Panc1 (cell line): ENCODE measurements around the gene MSLN. TPM values are rescaled to one million over a fixed set of nuclear protein-coding genes. Genes with fewer than 3 reads are reported as not detected.

Experiments
- ATAC-seq: fragments of 200-7000 bp; cut with Tn5 transposase; 2 replicates; pipeline ENCODE4 v1.9.1; 2020; ENCODE audit warnings: mild to moderate bottlenecking, moderate library complexity
- BruUV-seq: library from RNA; stranded (reverse); fragments of 400-500 nt; replicated peaks from 2 replicates; lab custom pipeline; 2021; lab: Mats Ljungman, UMichigan
- CTCF ChIA-PET: fragments of 300-600 bp; sonication (Branson Sonifier 250); formaldehyde crosslinking; loops from one replicate; lab custom pipeline; 2022; ENCODE audit warnings: antibody characterized with exemption; lab: Charles Lee
- POLR2A ChIA-PET: fragments of 300-600 bp; sonication (Branson Sonifier 250); formaldehyde crosslinking; loops from one replicate; lab custom pipeline; 2022; ENCODE audit warnings: antibody characterized with exemption; lab: Charles Lee
- DNase-seq: peaks from one replicate; pipeline ENCODE4 v3.0.0-alpha.2; 2010; ENCODE audit warnings: low read depth, low spot score
- H3K27ac ChIP-seq: 2 replicates; pipeline ENCODE4 v1.5.1; 2011; ENCODE audit warnings: mild to moderate bottlenecking, low read length, inconsistent platforms
- H3K27me3 ChIP-seq: fragments of 200-500 bp; sonication (Bioruptor generic); 2 replicates; pipeline ENCODE4 v1.6.0; 2014; ENCODE audit warnings: low read length, inconsistent platforms; ENCODE audit not compliant: control insufficient read depth, insufficient read depth
- H3K36me3 ChIP-seq: fragments of 200-500 bp; sonication (Bioruptor generic); 2 replicates; pipeline ENCODE4 v1.5.1; 2014; ENCODE audit warnings: inconsistent platforms, mild to moderate bottlenecking, low read length, moderate library complexity; ENCODE audit not compliant: control insufficient read depth, insufficient read depth
- H3K4me1 ChIP-seq: 2 replicates; pipeline ENCODE4 v1.5.1; 2011; ENCODE audit warnings: inconsistent platforms, mild to moderate bottlenecking, low read length, moderate library complexity; ENCODE audit not compliant: control insufficient read depth, insufficient read depth
- H3K4me3 ChIP-seq, 2 experiments: 2 replicates each; pipeline ENCODE4 v1.5.1; 2011 to 2012; ENCODE audit warnings: low read depth in 2 of 2, low read length in 2 of 2, mild to moderate bottlenecking in 2 of 2, inconsistent platforms in 1 of 2, moderate library complexity in 1 of 2
- H3K9me3 ChIP-seq: fragments of 200-500 bp; sonication (Bioruptor generic); 2 replicates; pipeline ENCODE4 v1.5.1; 2014; ENCODE audit warnings: low read depth, mild to moderate bottlenecking, inconsistent platforms, low read length, moderate library complexity; ENCODE audit not compliant: control insufficient read depth, insufficient read depth
- CTCF ChIP-seq: fragments of 450-650 bp; IDR thresholded peaks from 2 replicates; pipeline ENCODE4 v1.5.1; 2017; ENCODE audit warnings: mild to moderate bottlenecking
- POLR2AphosphoS5 ChIP-seq: IDR thresholded peaks from 2 replicates; pipeline ENCODE4 v1.6.1; 2012; ENCODE audit warnings: mild to moderate bottlenecking, low read depth, low read length, moderate library complexity
- SIN3A ChIP-seq: IDR thresholded peaks from 2 replicates; pipeline ENCODE4 v1.6.1; 2012; ENCODE audit warnings: low read depth, mild to moderate bottlenecking, low read length, moderate library complexity, borderline replicate concordance; ENCODE audit not compliant: insufficient read depth
- TCF7L2 ChIP-seq: IDR thresholded peaks from 2 replicates; pipeline ENCODE4 v1.6.1; 2011; ENCODE audit warnings: mild to moderate bottlenecking, low read depth, low read length, inconsistent platforms
- in situ Hi-C: cut with HindIII; loops from 2 replicates; pipeline ENCODE4 v1.10.0; 2016; ENCODE audit warnings: low sequenced_read_pairs, low pct_unique_long_range_greater_than_20kb
- intact Hi-C: fragments of 100-400 bp; cut with micrococcal nuclease; formaldehyde crosslinking; loops from one replicate; pipeline ENCODE4 v1.10.0; 2022; ENCODE audit not compliant: unreplicated experiment
- total RNA-seq: library from RNA; stranded (reverse); gene quantifications from one replicate; pipeline ENCODE4 v1.2.1, GENCODE V29; 2021; ENCODE audit not compliant: unreplicated experiment
- TF ChIP-seq, protein P1 (sequence below), 2 experiments: IDR thresholded peaks; 2 replicates each; pipeline ENCODE4 v1.6.1; 2011 to 2012; ENCODE audit warnings: low read depth in 2 of 2, control low read depth in 1 of 2, low read length in 1 of 2, mild to moderate bottlenecking in 1 of 2, moderate library complexity in 1 of 2; ENCODE audit not compliant: insufficient read depth in 1 of 2

The MSLN gene
- total RNA-seq, 1 experiment from 2014 or later = 1.1 TPM

DNA sequence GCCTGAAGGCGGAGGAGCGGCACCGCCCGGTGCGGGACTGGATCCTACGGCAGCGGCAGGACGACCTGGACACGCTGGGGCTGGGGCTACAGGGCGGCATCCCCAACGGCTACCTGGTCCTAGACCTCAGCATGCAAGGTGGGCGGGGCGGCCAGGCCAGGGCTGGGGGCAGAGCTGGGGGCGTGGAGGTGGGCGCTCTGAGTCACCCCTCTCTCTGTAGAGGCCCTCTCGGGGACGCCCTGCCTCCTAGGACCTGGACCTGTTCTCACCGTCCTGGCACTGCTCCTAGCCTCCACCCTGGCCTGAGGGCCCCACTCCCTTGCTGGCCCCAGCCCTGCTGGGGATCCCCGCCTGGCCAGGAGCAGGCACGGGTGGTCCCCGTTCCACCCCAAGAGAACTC, 7.9 kb downstream of the MSLN start:
- in situ Hi-C loops (no loop called here), intact Hi-C loops (no loop called here)
- BruUV-seq = no TSS peak
- no peak overlapping the region for H3K27ac ChIP-seq
- H3K4me3 ChIP-seq = no peak overlapping the region
- ATAC-seq = peak; percentile 39
- H3K9me3 ChIP-seq = no peaks in the 10 kb centered on the region
- H3K4me1 ChIP-seq = peaks cover under 1% of the 10 kb centered on the region
- ChIA-PET POLR2A (no interaction called here), CTCF (no interaction called here)
- no peaks in the 10 kb centered on the region for H3K36me3 ChIP-seq
- TF ChIP-seq SIN3A (no peak), TCF7L2 (no peak), CTCF (no peak), POLR2AphosphoS5 (no peak)
- TF ChIP-seq, protein P1, sequence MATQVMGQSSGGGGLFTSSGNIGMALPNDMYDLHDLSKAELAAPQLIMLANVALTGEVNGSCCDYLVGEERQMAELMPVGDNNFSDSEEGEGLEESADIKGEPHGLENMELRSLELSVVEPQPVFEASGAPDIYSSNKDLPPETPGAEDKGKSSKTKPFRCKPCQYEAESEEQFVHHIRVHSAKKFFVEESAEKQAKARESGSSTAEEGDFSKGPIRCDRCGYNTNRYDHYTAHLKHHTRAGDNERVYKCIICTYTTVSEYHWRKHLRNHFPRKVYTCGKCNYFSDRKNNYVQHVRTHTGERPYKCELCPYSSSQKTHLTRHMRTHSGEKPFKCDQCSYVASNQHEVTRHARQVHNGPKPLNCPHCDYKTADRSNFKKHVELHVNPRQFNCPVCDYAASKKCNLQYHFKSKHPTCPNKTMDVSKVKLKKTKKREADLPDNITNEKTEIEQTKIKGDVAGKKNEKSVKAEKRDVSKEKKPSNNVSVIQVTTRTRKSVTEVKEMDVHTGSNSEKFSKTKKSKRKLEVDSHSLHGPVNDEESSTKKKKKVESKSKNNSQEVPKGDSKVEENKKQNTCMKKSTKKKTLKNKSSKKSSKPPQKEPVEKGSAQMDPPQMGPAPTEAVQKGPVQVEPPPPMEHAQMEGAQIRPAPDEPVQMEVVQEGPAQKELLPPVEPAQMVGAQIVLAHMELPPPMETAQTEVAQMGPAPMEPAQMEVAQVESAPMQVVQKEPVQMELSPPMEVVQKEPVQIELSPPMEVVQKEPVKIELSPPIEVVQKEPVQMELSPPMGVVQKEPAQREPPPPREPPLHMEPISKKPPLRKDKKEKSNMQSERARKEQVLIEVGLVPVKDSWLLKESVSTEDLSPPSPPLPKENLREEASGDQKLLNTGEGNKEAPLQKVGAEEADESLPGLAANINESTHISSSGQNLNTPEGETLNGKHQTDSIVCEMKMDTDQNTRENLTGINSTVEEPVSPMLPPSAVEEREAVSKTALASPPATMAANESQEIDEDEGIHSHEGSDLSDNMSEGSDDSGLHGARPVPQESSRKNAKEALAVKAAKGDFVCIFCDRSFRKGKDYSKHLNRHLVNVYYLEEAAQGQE (IDR thresholded peaks at IDR 0.05; ENCODE audit: insufficient read depth in 1 of 2, low read depth in 2 of 2, low read length in 1 of 2) = no peak
- H3K27me3 ChIP-seq = no peaks in the 10 kb centered on the region
- DNase-seq = no peak

- BruUV-seq = no TSS peak
- POLR2A ChIA-PET = no interaction called here
- Histone ChIP-seq H3K27ac (no peak overlapping the region), H3K4me1 (no peaks in the 10 kb centered on the region; the same call in 1 of the 2 replicates), H3K4me3 (no peak overlapping the region), H3K9me3 (no peaks in the 10 kb centered on the region), H3K36me3 (no peaks in the 10 kb centered on the region), H3K27me3 (no peaks in the 10 kb centered on the region)
- no peak for TF ChIP-seq CTCF
- no peak for TF ChIP-seq TCF7L2
- no peak for TF ChIP-seq POLR2AphosphoS5
- no peak for TF ChIP-seq SIN3A
- TF ChIP-seq, protein P1 (IDR thresholded peaks at IDR 0.05; ENCODE audit: insufficient read depth in 1 of 2, low read depth in 2 of 2, low read length in 1 of 2) = no peak
- in situ Hi-C loops (no loop called here), intact Hi-C loops (no loop called here)
- peak; percentile 44 for ATAC-seq
- CTCF ChIA-PET = interaction anchor here (0.6 kb wide), 1 partner anchor 275 kb away, joined by 4 read pairs; no protein-coding TSS in a partner anchor
- no peak for DNase-seq
These were observed 8.8 kb downstream of the MSLN start for GRCh38 chr16:769184-769784.
